GM10847 (cell line): ENCODE data around the gene SOX3.

Experiments used
- POLR2A ChIP-seq: IDR thresholded peaks from 2 replicates; pipeline ENCODE4 v1.6.1; 2011; ENCODE audit not compliant: insufficient read length; ENCODE audit errors: extremely low read depth

The SOX3 gene

DNA sequence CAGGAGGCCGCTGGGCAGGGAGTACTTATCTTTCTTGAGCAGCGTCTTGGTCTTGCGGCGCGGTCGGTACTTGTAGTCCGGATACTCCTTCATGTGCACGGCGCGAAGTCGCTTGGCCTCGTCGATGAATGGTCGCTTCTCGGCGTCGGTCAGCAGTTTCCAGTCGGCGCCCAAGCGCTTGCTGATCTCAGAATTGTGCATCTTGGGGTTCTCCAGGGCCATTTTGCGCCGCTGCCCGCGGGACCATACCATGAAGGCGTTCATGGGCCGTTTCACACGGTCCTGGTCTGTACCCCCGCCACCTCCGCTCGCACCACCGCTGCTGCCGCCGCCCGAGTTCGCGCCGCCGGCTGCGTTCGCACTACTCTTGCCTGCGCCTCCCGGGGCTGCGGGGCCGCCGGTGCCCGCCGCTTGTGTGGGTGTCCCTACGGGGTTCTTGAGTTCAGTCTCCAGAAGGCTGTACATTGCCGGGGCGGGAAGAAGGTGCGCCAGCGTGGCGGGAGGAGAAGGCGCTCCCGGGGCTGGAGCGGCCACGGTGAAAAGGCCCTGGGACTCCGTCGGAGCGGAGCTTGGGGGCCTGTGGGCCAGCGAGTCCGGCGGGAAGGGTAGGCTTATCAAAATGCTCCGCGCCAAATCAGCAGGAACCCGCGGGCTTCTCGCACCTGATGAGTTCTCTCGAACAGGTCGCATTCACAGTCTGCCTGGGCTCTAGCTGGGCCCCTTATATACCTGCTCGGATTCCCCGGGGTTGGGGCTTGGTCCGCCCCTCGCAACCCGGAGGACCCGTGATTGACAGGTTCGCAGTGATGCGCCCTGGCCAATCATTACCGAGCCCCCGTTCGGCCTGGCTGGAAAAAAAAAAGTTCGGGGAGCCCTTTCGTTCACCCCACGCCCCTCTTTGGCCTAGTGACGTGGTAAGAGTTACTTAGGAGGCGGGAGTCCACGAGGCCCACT is at the start of gene SOX3:
SOX3 (minus strand) TSS at position 699 of the 954 bp plus-strand sequence; CDS start at position 690, 9 bp downstream.
- TF ChIP-seq POLR2A: no peak

DNA sequence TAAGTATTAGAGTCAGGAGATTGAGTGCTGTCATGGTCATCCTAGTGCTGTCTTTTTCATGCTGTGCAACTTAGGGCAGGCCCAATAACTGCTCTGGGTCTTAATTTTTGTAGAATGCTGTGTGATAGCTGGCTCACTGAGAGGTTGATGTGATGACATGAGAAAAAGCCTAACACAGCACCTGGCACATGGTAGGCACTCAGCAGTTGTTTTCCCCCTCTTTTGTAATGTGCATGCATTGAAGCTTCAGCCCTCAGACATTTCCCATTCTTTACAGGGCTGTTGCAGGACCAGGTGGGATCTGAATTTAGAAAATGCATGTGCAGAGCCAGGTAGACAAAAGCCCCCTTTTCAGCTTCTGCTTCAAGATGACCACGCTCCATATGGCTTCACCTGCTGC is 44.1 kb upstream of the SOX3 start:
- no peak for TF ChIP-seq POLR2A

DNA sequence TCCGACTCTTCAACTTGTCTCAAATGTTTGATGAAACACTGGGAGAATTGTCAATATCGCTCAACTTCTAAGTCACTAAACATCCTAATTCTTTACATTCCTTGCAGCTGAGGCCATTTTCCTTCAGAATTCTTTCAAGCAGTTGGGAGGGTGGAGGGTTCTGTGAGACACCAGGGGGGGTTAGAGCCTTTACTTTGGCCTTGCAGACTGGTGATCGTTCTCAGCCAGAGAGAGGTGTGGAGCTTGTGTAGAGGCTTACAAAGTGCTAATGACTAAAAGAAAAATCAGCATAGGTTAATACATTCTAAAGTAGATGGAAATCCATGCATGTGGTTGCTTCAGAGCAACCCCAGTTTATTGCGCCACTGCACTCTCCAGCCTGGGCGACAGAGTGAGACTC is 21.3 kb upstream of the SOX3 start:
- no peak for TF ChIP-seq POLR2A

DNA sequence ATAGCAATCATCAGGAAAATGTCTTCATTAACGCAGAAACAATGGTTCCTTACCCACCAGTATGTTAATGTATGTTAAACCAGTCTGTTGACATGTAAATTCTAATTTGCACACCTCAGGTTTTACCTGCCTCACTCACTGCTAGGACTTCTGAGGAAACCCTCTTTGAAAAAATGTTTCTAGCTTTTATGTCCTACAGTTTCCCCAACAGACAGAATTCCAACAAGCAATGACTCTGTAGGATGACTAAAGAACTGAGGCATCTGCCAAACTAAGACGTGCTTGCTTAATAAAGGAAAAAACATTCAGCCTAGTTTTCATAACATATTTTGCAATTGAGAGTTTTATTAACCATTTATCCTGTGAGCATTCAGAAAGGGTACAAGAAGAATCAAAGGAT is 20.6 kb upstream of the SOX3 start:
- TF ChIP-seq POLR2A: no peak

DNA sequence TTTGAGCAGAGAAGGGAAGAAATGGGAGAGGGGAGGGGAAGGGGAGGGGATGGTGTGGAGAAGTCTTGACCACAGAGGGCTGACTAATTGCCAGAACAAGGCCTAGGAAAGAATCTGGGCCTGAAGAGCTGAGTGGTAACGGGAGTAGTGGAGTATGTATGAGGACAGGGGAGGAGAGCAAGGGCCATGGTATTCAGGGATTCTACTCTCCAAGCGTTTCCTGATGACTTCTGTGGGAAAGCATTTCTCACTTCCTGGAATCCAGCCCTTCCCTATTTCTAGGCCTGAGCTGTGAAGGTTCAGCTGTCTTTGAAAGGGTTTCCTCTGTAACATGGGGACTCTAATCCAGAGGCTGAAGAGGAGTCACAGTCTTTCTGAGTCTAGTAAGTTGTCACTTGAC is 19.7 kb upstream of the SOX3 start:
- no peak for TF ChIP-seq POLR2A

DNA sequence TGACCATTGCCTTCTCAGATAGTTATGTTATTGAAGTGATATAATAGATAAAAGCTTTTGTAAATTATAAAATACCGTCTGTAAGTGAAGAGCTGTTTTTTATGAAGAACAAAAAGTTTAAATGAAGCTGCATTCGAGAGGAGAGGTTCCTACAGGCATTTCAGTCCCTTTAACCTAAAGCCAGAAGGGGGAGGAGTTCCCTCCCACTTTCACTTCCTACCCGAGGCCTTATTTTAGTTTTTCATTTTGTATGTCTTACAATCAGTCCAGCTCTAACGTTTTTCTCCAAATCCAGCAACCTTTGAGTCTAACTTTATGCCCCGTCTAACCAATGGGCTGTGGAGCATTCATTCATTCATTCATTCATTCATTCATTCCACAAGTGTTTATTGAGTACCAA is 16.5 kb upstream of the SOX3 start:
- no peak for TF ChIP-seq POLR2A

DNA sequence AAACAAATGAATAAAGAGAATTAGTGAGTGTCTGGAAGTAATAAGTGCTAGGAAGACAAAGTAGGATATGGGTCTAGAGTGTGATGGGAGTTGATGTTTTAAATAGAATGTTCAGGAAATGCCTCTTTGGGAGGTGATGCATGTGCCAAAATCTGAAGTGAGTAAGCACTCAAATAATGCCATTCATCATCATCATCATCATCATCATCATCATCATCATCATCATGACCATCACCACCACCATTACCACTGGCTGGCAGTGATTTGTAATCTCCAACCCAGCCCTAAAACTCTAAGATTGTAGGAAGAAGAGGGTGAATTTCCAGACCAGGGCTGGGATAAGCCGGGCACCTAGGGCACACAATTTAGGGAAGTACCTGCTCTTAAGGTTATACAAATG is 9.7 kb upstream of the SOX3 start:
- TF ChIP-seq POLR2A: no peak

DNA sequence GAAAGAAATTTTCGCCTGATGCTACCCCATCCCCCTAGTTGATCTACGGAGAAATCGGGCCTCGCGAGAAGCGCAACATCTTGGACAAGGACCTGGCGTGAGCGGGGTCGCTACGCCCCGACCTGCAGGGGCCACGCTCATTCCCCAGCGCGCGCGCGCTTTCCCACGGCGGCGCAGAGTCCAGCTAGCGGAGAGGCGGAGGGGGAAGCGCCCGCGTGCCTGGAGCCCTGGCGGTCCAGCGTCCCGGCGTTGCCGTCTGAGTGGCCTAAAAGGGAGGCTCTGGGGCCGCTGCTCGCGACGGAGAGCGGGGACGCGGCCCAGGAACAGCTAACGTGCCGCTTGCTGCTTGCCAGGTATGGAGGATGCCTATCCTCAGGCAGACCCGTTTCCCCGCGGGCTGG is 6.0 kb upstream of the SOX3 start:
- no peak for TF ChIP-seq POLR2A

DNA sequence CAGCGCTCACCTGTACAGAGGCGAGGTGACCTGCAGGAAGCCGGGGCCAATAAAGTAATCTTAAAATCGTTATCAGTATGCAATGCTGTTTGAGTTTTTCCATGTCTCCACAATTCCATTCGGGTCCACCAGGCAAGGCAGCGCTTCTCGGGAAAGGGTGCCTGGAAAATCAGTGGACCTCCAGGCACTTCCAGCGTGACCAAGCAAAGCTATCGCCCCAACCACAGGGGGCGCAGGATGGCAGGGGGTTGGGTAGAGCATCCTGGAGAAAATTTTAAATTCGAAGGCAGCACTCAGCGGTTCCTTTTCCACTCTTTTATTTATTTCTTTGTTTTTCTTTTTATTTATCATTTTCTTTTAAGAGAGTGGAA is 5.4 kb upstream of the SOX3 start:
- no peak for TF ChIP-seq POLR2A

DNA sequence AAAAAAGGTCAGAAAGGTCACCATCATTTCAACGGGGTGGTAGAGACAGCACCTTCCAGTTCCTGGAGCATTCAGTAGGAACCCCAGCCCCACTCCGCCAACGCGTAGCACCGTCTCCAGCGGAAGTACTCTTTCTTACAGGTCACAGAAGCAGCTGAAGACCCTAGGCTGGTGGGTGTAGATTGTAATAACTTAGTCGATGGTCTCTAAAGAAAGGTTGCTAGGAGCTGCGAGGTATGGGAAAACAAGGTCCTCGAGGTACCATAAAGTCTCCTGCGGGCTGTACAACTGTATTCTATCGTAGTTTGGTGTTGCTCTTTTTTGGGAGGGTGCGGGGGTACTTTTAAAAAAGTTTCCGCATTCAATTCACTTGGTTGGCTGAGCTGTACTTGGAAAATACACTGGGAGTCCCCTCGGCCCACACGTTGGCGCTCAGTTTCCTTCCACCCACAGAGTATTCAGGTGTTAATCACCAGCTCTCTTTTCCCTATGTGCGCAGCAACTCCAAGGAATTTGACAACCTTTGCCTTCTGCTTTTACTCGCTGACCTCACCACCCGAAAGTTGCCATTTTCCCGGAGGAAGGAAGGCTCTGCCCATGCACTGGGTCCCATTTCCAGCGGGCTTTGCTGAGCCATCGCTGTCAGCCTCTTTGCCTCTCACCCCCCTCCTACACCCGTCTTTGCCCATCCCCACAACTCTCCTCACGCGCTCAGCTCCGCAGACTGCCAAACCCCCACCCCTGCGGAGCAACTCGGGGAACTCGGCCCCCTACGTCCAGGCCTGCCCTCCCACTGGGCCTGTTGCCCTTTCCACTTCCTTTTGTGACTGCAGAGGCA is 4.8 kb upstream of the SOX3 start:
- TF ChIP-seq POLR2A: no peak

DNA sequence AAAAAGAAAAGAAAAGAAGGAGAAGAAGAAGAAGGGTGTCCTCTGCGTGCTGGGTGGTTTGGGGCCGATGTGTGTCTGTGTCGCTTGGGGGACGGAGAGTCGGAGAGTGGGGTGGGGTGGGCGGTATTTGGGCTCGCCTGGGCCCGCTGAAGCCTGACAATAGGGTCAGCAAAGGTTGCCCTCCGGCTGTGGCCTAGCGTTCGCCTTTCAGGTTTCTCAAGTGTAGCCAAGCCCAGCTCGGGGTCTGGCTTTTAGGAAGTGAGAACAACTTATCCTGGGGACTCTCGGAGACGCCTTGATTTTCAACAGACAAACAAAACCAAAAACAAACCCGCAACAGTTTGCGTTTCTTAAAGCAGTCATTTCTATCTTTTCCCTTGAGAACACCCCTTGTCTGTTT is 4.1 kb upstream of the SOX3 start:
- no peak for TF ChIP-seq POLR2A

DNA sequence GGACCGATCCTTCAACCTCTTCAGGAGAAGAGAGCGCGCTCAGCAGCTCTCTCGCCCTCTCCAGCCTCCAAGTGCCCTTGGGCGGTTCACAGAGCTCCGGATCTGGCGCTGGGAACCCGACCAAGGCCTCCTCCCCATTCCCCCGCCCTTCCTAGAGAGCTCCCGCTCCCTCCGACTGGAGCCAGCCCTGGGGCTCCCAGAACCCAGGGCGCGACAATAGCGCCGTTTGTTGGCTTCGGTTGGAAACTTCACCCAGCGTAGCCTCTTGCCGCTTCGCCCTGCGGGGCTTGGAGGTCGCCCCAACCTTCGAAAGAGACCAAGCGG is 3.1 kb upstream of the SOX3 start:
- no peak for TF ChIP-seq POLR2A

DNA sequence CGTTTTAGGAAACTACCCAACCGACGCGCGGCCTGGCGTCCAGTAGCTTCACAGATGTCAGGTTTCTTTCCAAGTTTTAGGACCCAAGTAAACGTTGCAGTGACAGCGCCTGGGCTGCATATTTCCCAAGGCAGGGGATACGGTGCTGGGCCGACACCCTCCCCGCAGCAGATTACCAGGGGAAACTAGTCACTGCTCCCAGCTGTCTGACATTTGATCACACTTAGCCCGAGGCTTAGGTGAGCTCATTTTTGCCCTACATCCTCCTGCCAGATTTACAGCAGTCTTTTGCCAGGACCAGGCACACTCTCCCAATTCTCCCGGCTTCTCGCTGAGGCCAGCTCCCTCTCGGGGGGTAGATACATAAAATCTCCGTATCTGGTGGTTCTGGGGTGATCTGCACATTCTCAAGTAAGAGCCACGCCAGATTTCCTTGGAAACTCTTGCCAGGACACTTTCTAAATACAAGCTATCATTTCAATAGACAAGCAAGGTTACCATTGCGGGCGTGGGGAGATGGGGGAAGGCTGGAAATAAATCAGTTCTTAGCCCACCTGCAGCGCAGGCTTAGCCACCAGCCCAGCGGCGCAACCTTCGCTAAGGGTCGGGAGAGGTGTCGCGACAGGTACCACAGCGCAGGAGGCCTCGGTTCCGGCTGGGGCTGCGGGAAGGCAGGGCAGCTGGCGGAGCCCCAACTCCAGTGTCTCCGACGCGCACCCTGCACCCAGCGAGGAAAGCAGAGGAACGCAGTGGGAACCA is 2.5 kb upstream of the SOX3 start:
- no peak for TF ChIP-seq POLR2A

DNA sequence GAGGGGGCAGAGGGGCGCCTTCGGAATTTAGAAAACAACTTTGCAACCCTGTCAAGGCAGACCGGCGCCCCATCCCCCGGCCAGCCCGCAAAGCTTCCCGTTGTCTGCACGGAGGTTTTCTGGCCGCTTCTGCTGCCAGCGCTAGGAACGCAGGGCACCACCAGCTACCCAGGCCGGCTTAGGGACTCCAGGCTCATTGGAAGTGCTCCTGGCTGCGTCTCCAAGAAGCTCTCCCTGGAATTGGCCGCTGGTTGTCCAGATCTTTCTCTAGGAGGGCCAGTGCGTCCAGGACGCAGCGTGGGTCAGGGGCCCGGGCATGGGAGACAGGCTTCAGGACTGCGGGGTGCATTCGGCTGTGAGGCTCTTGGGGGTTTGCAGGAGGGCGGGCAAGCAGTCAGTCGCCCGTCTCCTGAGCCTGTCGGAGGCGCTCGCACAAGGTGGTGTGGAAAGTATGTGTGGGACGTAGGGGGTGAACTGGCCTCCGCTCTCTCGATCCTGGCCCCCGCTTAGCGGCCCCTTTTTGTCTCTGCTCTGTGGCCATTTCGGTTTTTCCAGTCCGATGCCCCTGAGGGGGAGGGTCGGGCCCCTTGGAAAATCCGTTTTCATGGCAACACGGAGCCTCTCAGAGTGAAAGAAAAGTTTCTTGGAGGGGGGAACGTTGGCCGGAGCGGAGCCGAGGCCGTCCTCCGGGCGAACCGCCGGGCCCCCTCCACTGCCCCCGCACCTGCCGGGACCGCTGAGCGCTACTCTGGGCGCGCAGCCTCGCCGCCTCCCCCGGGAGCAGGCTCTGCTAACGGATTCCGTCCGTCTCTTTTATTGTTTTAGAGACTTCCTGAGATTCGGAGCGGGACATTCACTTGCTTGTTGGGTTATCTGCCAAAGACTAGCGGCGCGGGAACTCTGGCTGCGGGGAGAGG is 810 bp upstream of the SOX3 start:
- no peak for TF ChIP-seq POLR2A

DNA sequence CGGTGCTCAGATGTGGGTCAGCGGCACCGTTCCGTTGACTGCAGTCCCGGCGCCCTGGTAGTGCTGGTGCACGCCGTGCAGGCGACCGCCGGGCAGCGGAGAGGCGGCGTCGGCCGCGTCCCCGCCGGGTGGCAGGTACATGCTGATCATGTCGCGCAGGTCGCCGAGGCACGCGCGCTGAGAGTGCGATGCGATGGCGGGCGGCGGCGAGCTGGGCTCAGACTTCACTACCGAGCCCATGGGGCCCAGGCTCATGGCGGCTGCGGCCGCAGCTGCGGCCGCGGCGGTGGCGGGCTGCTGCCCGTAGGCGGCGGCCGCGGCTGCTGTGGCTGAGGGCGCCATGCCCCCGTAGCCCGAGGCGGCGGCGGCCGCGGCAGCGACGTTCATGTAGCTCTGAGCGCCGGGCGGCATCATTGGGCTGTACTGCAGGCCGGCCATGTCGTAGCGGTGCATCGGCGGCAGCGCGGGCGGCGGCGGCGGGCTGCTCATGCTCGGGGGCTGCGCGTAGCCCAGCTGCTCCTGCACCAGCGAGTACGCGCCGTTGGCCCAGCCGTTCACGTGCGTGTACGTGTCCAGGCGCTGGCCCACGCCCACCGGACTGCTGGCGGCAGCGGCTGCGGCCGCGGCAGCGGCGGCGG is 1.0 kb downstream of the SOX3 start:
- TF ChIP-seq POLR2A: no peak

DNA sequence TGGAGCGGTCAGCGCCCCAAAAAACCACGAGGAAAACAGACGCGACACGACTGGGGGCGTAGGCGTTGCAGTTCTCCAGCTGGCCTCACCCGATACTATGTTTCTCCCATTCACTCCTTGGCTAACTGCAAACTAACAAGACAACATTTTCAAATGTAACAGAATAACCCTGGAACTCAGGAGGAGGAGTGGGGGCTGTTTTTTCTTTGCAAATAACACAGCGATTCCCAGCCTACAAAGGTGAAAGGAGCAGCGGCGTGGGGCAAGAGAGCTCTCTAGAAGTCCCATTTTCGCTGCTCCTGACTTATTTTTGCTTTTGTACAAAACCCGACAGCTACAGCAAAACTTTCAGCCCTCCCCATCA is 1.6 kb downstream of the SOX3 start:
- no peak for TF ChIP-seq POLR2A
